H9 (cell line): ENCODE results near the gene SNAPC2. TPM values are rescaled to one million over a fixed set of nuclear protein-coding genes. Genes with fewer than 3 reads are reported as not detected.

ENCODE experiments used
- DNase-seq: peaks from one replicate; pipeline ENCODE4 v3.0.0-alpha.2; 2017
- H2AFZ ChIP-seq: one replicate; pipeline ENCODE4 v1.6.1; 2013; ENCODE audit warnings: mild to moderate bottlenecking, low read length, control low read depth, moderate library complexity
- H2AK5ac ChIP-seq: 2 replicates; pipeline ENCODE4 v1.6.1; 2013; ENCODE audit warnings: low read length, control low read depth, mixed read lengths; ENCODE audit not compliant: insufficient read length
- H2BK120ac ChIP-seq: one replicate; pipeline ENCODE4 v1.6.1; 2013; ENCODE audit warnings: low read depth, mild to moderate bottlenecking, low read length, control low read depth, inconsistent platforms; ENCODE audit not compliant: poor library complexity, severe bottlenecking
- H2BK12ac ChIP-seq: 2 replicates; pipeline ENCODE4 v1.6.1; 2013; ENCODE audit warnings: low read length, control low read depth, mixed read lengths, low read depth; ENCODE audit not compliant: insufficient read length
- H2BK15ac ChIP-seq: 2 replicates; pipeline ENCODE4 v1.6.1; 2013; ENCODE audit warnings: low read depth, low read length, control low read depth
- H2BK20ac ChIP-seq: one replicate; pipeline ENCODE4 v1.6.1; 2013; ENCODE audit warnings: low read depth, mild to moderate bottlenecking, low read length, control low read depth, inconsistent platforms; ENCODE audit not compliant: poor library complexity, severe bottlenecking
- H2BK5ac ChIP-seq: 2 replicates; pipeline ENCODE4 v1.6.1; 2013; ENCODE audit warnings: low read length, control low read depth, mixed read lengths; ENCODE audit not compliant: insufficient read length
- H3K14ac ChIP-seq: 2 replicates; pipeline ENCODE4 v1.6.1; 2013; ENCODE audit warnings: low read length, control low read depth; ENCODE audit not compliant: insufficient read depth
- H3K18ac ChIP-seq: 2 replicates; pipeline ENCODE4 v1.6.1; 2013; ENCODE audit warnings: low read depth, mild to moderate bottlenecking, mixed read lengths, low read length, control low read depth; ENCODE audit not compliant: insufficient read length
- H3K23ac ChIP-seq: 2 replicates; pipeline ENCODE4 v1.6.1; 2013; ENCODE audit warnings: low read length, control low read depth, mixed read lengths, low read depth; ENCODE audit not compliant: insufficient read length
- H3K23me2 ChIP-seq: 2 replicates; pipeline ENCODE4 v1.6.1; 2013; ENCODE audit warnings: low read depth, mild to moderate bottlenecking, mixed read lengths, low read length, control low read depth; ENCODE audit not compliant: insufficient read length, poor library complexity, severe bottlenecking
- H3K27ac ChIP-seq: 2 replicates; pipeline ENCODE4 v1.5.1; 2013; ENCODE audit warnings: low read length, control low read depth, mixed read lengths, low read depth; ENCODE audit not compliant: insufficient read length
- H3K27me3 ChIP-seq: 2 replicates; pipeline ENCODE4 v1.6.1; 2013; ENCODE audit warnings: low read length, control low read depth, inconsistent platforms; ENCODE audit not compliant: insufficient read depth
- H3K4ac ChIP-seq: 2 replicates; pipeline ENCODE4 v1.6.1; 2013; ENCODE audit warnings: low read depth, mild to moderate bottlenecking, control low read depth, inconsistent platforms, low read length, moderate library complexity
- H3K4me1 ChIP-seq: 2 replicates; pipeline ENCODE4 v1.6.1; 2013; ENCODE audit warnings: low read length, control low read depth, inconsistent platforms; ENCODE audit not compliant: insufficient read depth
- H3K4me2 ChIP-seq: 2 replicates; pipeline ENCODE4 v1.6.1; 2013; ENCODE audit warnings: low read length, control low read depth, mixed read lengths; ENCODE audit not compliant: insufficient read length, insufficient read depth
- H3K56ac ChIP-seq: 2 replicates; pipeline ENCODE4 v1.6.1; 2013; ENCODE audit warnings: low read depth, mild to moderate bottlenecking, mixed read lengths, low read length, control low read depth; ENCODE audit not compliant: insufficient read length
- H3K79me1 ChIP-seq: 2 replicates; pipeline ENCODE4 v1.6.1; 2013; ENCODE audit warnings: low read depth, mild to moderate bottlenecking, moderate library complexity, low read length, control low read depth, inconsistent platforms; ENCODE audit not compliant: insufficient read depth, poor library complexity, severe bottlenecking
- H3K79me2 ChIP-seq: 2 replicates; pipeline ENCODE4 v1.6.1; 2013; ENCODE audit warnings: low read length, control low read depth, inconsistent platforms; ENCODE audit not compliant: insufficient read depth
- H3K9ac ChIP-seq: 2 replicates; pipeline ENCODE4 v1.6.1; 2013; ENCODE audit warnings: low read length, control low read depth, mixed read lengths; ENCODE audit not compliant: insufficient read length; ENCODE audit errors: extremely low read depth
- H3K9me3 ChIP-seq: one replicate; pipeline ENCODE4 v1.6.1; 2013; ENCODE audit warnings: low read depth, low read length, inconsistent platforms; ENCODE audit not compliant: control insufficient read depth
- H3T11ph ChIP-seq: one replicate; pipeline ENCODE4 v1.6.1; 2013; ENCODE audit warnings: mild to moderate bottlenecking, low read length, control low read depth, inconsistent platforms
- H4K20me1 ChIP-seq: one replicate; pipeline ENCODE4 v1.6.1; 2013; ENCODE audit not compliant: control insufficient read depth, insufficient read length, insufficient read depth
- H4K5ac ChIP-seq: 2 replicates; pipeline ENCODE4 v1.6.1; 2013; ENCODE audit warnings: low read depth, mild to moderate bottlenecking, mixed read lengths, low read length, control low read depth; ENCODE audit not compliant: insufficient read length
- H4K8ac ChIP-seq: replicated peaks from 2 replicates; pipeline ENCODE4 v1.6.1; 2013; ENCODE audit warnings: low read length, control low read depth, mixed read lengths, low read depth; ENCODE audit not compliant: insufficient read length
- H4K91ac ChIP-seq: 2 replicates; pipeline ENCODE4 v1.6.1; 2013; ENCODE audit warnings: low read depth, mild to moderate bottlenecking, moderate library complexity, mixed read lengths, low read length, control low read depth; ENCODE audit not compliant: insufficient read length
- H3K27ac Mint-ChIP-seq, 3 experiments: 2 replicates in 2 of 3; 3 replicates in 1 of 3; pipeline ENCODE4 v1.8.0; 2020 to 2021; ENCODE audit warnings: mixed read lengths in 3 of 3, mild to moderate bottlenecking in 1 of 3, moderate library complexity in 1 of 3
- H3K27me3 Mint-ChIP-seq: 2 replicates; pipeline ENCODE4 v1.8.0; 2021; ENCODE audit warnings: low read depth, mild to moderate bottlenecking, moderate library complexity, mixed read lengths
- H3K36me3 Mint-ChIP-seq, 3 experiments: 2 replicates in 2 of 3; 3 replicates in 1 of 3; pipeline ENCODE4 v1.8.0; 2020 to 2021; ENCODE audit warnings: low read depth in 3 of 3, mixed read lengths in 3 of 3; ENCODE audit not compliant: insufficient read depth in 1 of 3
- H3K4me1 Mint-ChIP-seq, 2 experiments: 2 replicates each; pipeline ENCODE4 v1.8.0; 2020; ENCODE audit warnings: mixed read lengths in 2 of 2
- H3K4me3 Mint-ChIP-seq, 2 experiments: 2 replicates in 1 of 2; 3 replicates in 1 of 2; pipeline ENCODE4 v1.8.0; 2020 to 2021; ENCODE audit warnings: mild to moderate bottlenecking in 2 of 2, mixed read lengths in 2 of 2, moderate library complexity in 1 of 2
- H3K9me3 Mint-ChIP-seq, 2 experiments: 2 replicates in 1 of 2; 3 replicates in 1 of 2; pipeline ENCODE4 v1.8.0; 2020; ENCODE audit warnings: mild to moderate bottlenecking in 2 of 2, mixed read lengths in 2 of 2, moderate library complexity in 1 of 2
- WGBS: extraction: QIAGEN DNeasy Blood & Tissue Kit; methylation state at CpG from one replicate; pipeline ENCODE4 v1.1.7; 2013; ENCODE audit warnings: missing lambda C conversion rate, low lambda C conversion rate, mixed read lengths; ENCODE audit not compliant: insufficient read length; ENCODE audit errors: extremely low coverage; 5-methylcytosine and 5-hydroxymethylcytosine counted together
- total RNA-seq: library from RNA; stranded (reverse); gene quantifications from 2 replicates; pipeline ENCODE4 v1.2.1, GENCODE V29; 2021
- TF ChIP-seq, protein P1 (sequence below): fragments of 200-600 bp; sonication (generic); conservative IDR thresholded peaks from 3 replicates; pipeline ENCODE4 v1.8.0; 2021; ENCODE audit warnings: antibody characterized with exemption, mild to moderate bottlenecking

SNAPC2 gene
- total RNA-seq, 1 experiment from 2014 or later = 17.8 TPM

DNA sequence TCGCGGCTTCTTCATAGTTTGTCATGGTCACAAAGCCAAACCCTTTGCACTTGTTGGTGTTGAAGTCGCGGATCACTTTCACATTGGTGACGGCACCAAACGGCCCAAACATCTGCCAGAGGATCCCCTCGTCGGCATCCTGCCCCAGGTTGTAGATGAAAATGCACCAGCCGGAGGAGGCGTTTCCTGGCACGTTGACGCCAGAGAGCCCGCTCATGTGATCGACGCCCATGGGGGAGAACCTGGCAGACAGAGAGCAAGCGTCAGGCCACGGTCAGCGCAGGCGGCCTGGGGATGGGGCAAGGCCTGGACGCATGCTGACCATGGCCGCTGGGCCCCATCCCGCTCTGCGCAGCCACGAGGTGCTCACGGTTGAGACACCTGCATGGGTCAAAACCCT is 43.4 kb downstream of the SNAPC2 start:
- peaks cover 0 to 3% of the 10 kb centered on the region in 2 experiments; a peak in 3 of 4 replicates for H3K4me1 Mint-ChIP-seq
- WGBS = no CpG with 5 or more reads among the region's 25 CpGs
- H3K4me3 Mint-ChIP-seq = no peak overlapping the region
- Histone ChIP-seq H3K18ac (no peak overlapping the region), H3K4ac (no peak overlapping the region), H3K14ac (no peak overlapping the region), H3K79me2 (no peaks in the 10 kb centered on the region), H4K91ac (no peak overlapping the region), H3K27me3 (no peaks in the 10 kb centered on the region), H3K27ac (no peak overlapping the region), H3K79me1 (no peaks in the 10 kb centered on the region), H2AFZ (no peak overlapping the region), H4K8ac (no peak overlapping the region), H3K23ac (no peak overlapping the region), H2BK15ac (no peak overlapping the region), H3K9me3 (no peaks in the 10 kb centered on the region), H3K9ac (no peak overlapping the region), H3K4me1 (no peaks in the 10 kb centered on the region), H4K20me1 (no peaks in the 10 kb centered on the region), H4K5ac (no peak overlapping the region), H2AK5ac (no peak overlapping the region), H3K4me2 (no peak overlapping the region), H3K23me2 (no peaks in the 10 kb centered on the region), H2BK12ac (no peak overlapping the region), H3K56ac (no peak overlapping the region), H2BK5ac (no peak overlapping the region), H2BK20ac (no peak overlapping the region), H3T11ph (no peak overlapping the region), H2BK120ac (no peak overlapping the region)
- no peaks in the 10 kb centered on the region for H3K27me3 Mint-ChIP-seq
- H3K27ac Mint-ChIP-seq = peak overlapping the region in 1 of 3 experiments; percentile 70; a peak in 1 of 7 replicates
- peaks cover 32 to 75% (median 68%) of the 10 kb centered on the region in 3 experiments for H3K36me3 Mint-ChIP-seq
- no peaks in the 10 kb centered on the region for H3K9me3 Mint-ChIP-seq
- TF ChIP-seq, protein P1, sequence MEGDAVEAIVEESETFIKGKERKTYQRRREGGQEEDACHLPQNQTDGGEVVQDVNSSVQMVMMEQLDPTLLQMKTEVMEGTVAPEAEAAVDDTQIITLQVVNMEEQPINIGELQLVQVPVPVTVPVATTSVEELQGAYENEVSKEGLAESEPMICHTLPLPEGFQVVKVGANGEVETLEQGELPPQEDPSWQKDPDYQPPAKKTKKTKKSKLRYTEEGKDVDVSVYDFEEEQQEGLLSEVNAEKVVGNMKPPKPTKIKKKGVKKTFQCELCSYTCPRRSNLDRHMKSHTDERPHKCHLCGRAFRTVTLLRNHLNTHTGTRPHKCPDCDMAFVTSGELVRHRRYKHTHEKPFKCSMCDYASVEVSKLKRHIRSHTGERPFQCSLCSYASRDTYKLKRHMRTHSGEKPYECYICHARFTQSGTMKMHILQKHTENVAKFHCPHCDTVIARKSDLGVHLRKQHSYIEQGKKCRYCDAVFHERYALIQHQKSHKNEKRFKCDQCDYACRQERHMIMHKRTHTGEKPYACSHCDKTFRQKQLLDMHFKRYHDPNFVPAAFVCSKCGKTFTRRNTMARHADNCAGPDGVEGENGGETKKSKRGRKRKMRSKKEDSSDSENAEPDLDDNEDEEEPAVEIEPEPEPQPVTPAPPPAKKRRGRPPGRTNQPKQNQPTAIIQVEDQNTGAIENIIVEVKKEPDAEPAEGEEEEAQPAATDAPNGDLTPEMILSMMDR = no peak
- no peak for DNase-seq
